IPS DF 19.7 (cell line): ENCODE data around the gene MRPL54.
A peak's percentile ranks its signal among the peaks of the same experiment; 100 is the strongest.

Experiments used
- DNase-seq: peaks from one replicate; pipeline ENCODE4 v3.0.0-alpha.2; 2013; ENCODE audit warnings: low read depth, low spot score

Gene MRPL54

DNA sequence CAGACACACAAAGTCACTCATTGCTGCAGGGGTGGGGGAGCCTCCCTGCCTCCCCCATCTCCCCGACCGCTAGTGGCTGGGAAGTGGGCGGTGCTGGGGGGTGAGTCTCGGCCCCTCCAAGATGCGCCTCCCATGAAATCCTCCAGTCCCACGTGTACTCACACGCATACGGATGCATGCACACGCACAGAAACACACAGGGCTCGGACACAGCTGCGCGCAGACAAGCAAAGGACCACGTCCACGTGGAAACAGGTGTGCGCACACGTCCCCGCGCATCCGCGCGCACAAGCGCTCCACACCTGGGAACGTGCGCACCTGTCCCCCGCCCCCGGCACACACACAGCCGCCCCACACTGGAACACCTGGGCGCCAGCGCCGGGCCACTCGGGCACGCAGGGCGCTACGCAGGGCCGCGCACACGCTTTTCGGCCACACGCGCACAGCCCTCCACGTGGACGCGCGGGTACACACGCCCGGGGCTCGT is 23.0 kb downstream of the MRPL54 start:
- no peak for DNase-seq

DNA sequence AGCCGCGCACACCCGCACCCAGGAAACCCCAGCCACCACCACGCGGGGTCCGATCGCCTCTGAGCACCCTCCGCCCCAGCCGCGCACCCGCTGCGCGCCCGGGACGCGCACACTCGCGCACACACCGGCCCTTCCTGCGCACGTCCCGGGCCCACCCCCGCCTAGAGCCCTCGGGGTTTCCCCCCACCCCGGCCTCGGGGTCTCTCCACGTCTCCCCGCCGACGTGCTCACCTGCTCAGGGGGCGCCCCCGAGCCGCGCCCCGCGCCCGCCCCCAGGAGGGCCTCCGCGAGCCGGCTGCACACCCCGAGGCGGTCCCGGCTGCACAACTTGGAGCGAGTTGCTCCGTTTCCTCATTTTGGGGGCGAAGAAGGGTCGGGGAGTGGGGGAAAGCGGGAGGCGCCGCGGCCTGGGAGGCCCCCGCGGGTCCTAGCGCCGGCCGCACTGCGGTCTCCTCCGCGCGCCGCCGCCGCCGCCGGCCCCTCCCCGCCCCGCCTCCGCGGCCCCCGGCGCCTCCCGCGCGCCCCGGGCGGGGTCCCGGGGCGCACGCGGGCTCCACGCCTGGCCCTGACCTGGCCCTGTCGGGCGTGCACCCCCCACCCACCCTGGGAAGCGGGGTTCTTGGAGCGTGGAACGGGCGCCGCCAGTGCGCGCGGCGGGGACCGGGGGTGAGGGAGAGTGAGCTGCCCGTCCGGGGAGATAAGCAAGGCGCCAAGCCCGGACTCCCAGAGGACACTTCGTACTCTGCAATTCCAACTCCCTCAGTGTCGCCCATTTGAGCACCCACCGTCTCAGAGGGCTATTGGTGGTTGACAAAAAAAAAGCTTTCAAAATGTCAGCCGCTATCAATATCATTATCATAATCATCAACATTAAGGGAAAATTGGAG is 23.7 kb downstream of the MRPL54 start, which contains the start of gene MATK:
MATK (minus strand) TSS at position 444 of the 887 bp plus-strand sequence. CDS start 1,246 bp downstream, outside the sequence.
- DNase-seq, result no peak

DNA sequence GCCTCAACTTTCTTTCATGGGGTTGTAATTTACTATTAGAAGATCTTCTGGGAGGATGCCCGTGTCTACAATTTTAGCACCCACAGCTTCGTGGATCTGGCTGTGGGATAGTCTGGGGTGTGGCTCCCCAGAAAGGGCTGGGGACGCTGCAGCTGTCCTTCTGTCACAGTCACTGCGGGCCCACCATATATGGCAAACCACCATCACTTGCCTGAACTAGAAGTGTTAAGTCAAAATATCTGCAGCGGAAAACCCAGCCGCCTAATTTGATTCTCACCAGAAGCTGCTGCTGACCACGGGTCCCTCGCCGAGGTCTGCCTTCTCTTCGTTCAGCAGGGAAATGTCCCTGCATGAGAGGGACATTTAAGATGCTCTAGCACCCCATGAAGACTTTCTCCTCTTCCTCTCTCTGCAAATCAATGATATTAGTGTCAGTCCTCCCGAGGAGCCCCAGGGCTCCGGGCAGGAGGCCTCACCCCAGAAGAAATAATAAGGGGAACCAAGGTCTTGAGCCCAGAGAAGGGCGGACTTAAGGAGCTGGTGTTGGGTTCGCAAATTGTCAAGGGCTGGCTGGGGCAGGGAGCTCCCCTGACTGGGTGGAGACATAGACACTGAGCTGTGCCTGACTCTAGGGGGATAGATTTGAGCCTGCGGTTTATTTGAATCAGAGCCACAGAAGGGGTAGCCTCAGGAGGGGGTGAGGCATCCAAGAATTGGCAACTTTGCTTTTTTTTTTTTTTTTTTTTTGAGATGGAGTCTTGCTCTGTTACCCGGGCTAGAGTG is 26.7 kb downstream of the MRPL54 start:
- DNase-seq, result no peak

DNA sequence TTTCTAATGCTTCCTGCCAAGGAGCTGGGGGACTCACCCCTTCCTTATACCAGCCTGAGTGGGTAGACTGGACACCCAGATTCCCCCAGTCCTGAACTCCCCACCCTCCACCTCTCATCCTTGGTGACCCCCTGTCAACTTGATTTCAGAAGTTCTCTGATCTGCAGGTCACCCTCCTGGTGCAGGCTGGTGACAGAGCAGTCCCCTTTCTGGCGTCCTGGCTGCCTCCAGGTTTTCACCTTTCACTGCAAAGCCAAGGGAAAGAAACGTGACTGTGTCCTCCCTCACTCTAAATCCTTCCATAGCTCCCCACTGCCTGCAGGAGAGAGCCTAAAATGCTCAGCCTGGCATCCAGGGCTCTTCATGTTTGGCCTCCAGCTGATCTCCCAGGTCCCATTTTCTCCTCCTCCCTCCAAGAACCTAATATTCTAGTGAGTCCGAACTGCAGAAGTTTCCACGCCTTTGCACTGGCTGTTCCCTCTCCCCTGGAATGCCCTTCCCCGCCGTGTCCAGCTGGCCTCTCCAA is 27.8 kb downstream of the MRPL54 start:
- no peak for DNase-seq

DNA sequence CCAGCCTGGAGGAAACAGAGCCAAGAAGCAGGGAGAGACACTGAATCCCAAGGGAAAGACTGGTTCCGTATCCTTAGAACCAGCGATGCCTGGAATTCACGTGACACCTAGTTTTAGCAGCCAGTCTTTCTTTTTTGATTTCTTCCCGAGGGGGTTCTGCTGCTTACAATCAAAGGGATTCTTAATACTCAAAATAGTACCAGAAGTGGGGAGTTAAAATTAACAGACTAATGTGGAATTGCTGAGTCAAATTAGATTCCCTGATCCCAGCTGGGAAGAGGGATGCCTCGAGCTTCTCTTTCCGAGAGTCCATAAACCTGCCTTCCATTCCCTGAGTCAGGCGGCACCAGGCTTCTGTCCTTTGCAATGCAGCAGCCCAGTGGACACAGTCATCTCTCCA is 28.5 kb downstream of the MRPL54 start:
- no peak for DNase-seq

DNA sequence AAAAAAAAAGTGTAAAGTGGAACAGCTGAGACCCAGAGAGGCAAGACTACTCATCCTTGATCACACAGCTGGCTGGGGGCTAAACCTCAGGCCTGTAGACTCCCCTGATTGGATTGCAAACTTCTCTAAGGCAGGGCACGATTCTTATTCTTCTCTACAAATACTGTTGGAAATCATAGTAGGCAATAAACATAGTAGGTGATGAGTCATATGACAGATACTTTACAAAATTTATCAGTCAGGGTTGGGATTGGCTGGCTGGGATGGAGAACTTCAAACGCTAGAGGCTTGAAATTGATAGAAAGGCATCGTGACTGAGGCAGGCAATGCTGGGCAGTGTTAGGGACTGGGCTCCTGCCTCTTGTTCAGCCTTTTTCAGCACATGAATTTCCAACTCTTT is 29.6 kb downstream of the MRPL54 start:
- DNase-seq, result no peak

DNA sequence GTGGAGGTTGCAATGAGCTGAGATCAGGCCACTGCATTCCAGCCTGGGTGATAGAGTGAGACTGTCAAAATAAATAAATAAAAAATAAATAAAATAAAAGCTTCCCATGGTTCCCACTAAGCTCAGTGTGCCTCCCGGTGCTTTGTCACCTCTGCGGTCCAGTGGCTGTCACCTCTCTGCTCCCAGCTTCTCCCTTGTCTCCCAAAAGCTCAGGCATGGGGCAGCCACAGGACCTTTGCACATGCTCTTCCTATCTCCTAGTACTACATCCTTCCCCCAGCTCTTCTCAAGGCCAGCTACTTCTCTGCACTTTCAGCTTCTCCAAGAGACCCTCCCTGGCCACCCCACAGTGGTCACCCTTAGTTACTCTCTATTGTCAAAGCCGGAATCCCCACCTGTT is 31.3 kb downstream of the MRPL54 start:
- DNase-seq, result no peak

DNA sequence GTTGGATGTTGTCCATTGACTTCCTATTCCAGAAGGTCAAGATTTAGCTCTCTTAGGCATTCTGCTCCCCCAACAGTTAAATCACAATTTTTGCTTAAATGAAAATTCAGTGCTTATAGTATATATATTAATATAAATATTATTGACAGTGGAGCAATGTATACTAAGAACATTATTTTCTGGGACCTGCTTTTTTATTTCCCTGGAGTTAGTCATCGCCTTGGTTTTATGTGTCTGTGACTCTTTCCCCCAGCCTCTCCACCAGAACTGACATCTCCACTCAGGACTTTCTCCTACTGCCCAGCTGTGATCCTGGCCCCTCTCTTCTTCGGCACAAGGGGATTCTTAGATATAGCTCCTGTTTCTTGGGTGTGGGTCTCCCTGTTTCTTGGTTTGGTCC is 33.9 kb downstream of the MRPL54 start:
- DNase-seq, result no peak

DNA sequence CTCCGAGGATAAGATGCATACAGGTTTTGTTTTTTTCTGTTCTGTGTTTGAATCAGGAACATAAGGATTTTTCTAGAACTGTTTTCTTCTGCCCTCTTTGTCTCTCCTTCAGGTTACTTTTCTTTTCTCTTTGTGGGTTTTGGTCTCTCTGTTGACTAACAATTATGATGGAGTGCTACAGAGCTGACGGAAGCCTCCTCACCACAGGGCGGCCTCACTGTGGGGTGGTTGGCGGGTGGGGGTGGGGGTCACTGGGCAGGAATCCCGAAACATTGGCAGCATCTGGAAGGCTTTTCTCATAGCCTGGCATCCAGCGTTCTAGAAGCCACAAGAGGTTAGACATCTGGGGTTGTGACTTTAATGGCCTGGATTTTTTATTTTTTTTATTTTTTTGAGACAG is 35.7 kb downstream of the MRPL54 start:
- DNase-seq, result no peak

DNA sequence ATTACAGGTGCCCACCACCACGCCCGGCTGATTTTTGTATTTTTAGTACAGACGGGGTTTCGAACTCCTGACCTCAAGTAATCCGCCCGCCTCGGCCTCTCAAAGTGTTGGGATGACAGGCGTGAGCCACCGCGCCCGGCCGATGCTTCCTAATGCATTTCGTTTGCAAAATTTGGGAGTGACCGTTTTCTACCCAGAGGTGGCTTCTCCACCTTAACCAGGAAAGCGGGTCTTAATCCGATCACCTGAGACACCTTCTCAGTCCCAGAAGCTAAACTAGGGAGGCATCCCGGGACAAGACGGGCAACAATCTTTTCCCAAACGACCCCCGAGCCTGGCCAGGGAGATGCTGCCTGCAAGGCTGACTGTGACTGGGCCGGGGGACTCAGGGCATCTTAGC is 38.5 kb downstream of the MRPL54 start:
- DNase-seq, result no peak

DNA sequence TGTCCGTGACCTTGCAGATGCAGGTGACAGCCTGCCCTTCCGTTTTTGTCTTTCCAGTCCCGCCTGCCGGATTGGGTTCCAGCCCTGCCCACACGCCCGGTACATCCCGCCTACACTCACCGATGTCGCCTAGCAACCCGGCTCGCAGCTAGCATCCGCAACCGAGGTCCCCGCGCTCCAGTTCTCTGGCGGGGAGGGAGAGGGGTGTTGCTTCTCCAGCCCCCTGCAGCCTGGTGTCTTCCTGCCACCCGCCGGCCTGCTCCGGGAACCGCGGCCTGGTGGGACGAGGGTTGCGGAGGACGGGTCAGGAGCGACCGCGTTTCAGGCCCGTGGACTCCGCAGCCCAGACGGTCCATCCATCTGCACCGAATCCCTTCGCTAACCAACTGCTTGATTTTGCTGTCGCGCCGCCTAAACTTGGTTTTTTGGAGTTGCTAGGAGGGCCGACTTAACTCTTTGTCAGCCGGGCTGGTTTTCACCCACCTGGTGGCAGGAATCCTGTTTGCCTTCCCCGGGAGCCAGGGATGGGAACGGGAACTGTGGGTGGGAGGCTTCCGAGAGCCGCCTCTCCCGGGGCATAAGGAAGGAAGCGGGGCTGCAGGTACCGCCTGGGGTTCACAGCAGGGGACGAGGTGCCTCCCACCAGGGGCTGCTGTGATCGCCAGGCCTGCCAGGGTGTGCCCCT is 39.1 kb downstream of the MRPL54 start:
- DNase-seq, result peak; percentile 28

DNA sequence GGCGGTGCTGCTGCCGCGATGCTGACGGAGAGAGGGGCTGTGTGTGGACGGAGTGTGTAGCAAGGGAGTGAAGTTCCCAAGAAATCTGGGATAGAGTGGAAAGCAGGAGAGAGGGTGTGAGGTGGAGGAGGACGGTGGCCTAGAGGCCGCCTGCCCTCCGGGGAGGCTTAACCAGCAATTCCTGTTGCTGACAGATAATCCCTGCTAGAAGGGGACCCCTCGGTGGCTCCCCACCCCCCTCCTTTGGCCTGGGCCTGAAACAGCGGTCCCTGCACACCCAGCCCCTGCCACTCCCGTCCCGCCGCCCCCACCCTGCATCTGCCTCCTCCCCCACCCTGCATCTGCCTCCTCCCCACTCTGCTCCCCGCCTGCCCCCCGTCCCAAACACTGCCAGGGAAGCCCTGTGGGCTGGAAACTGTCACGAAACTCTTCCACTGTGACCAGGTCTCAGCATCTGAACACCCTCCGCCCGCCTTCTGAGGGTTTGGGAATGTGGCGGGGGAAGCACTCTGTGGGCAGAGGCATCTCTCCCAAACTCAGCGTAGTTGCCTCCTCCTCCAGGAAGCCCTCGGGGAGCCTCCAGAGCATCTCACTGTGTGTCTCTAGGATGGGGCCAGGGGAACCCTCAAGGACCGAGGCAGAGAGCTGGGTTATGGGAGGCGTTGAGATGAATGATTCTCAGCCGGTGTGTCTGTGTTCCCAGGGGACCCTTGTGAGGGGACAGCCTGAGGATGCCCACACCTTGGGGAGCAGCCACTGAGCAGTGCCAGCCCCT is 40.8 kb downstream of the MRPL54 start:
- no peak for DNase-seq

DNA sequence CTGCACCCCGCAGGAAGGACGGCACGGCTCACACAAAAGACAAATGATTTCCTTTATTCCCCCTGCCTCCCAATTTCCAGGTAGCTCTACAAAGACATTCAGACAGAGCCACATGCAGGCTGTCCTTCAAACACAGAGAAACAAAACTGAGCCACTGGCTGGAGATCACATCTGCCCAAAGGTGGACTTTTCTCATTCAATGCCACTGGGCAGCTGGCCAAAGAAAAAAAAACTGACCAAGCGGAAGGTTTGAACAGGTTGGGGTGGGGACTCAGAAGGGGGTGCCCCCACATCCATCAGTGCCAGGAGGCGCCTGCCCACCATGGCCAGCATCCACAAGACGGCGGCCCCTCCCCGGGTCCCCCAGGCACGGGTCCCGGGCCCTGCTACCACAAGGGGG is 41.5 kb downstream of the MRPL54 start:
- no peak for DNase-seq

DNA sequence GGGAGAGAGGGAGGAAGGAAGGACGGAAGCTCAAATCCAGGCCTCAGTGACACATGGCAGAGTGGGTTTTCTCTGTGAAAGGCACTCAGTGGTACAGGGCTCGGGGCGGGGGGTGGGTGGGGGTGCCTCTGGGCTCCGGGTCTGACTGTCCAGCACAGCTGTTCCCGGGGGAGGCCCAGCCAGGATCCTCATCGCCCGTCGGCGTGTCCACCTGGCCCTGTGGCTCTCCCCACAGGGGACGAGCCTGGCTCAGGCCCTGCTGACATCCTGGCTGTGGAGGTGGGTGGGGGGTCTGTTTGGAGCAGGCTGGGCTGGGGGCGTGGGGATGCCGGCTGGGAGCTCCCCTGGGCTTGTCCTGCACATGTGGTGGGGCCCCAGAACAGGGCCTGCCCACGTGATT is 41.9 kb downstream of the MRPL54 start:
- DNase-seq, result no peak

DNA sequence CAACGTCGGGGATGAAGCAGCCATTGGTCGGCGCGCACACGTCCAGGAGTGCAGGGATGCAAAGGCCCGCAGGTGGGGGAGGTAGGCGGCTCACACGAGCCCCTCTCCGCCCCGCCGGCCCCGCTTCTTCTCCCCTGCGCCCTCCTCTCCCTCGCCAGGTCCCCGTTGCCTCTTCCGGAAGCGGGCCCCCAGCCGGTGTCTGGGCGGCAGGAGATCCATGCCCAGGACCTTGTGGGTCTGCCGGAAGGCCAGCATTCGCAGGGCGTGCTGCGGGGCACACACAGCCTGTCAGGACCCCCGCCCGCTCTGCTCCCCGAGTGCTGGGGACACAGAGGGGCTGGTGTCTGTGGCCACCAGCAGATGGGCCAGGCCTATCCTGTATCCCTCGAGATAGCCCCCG is 43.4 kb downstream of the MRPL54 start:
- no peak for DNase-seq

DNA sequence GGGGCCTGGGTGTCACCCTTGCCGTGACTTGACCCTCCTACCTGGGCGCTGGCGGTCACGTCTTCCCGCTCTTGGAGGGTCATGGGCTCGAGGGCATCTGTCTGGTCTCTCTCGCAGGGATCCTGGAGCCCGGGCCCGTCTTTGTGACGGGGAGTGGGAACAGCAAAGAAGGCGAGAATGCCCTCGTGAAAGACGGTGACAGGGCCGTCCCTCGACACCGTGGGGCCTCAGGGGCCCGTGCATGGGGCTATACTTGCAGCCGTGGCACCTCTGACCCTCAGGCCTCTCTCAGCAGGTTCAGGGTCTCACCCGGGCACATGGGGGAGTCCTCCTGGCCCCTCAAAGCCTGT is 44.6 kb downstream of the MRPL54 start:
- no peak for DNase-seq

DNA sequence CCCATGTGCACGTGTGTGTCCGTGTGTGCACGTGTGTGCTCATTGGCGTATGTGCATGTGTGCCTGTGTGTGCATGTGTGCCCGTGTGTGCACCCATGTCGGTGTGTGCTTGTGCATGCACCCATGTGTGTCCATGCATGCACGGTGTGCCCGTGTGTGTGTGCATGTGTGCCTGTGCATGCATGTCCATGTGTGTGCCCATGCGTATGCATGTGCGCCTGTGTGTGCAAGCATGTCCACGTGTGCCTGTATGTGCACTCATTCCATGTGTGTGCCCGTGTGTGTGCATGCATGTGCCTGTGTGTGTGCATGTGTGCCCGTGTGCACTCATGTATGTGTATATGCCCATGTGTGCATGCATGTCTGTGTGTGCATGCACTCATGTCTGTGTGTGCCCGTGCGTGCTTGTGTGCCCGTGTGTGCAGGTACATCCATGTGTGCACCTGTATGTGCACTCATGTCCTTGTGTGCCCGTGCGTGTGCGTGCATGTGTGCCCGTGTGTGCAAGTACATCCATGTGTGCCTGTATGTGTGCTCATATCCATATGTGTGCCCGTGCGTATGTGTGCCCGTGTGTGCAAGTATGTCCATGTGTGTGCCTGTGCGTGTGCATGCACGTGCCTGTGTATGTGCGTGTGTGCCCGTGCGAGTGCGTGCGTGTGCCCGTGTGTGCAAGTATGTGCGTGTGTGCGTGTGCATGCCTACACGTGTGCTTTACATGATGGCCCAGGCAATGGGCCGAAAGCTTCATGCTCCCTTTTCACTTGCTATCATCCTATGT is 45.3 kb downstream of the MRPL54 start:
- DNase-seq, result no peak

DNA sequence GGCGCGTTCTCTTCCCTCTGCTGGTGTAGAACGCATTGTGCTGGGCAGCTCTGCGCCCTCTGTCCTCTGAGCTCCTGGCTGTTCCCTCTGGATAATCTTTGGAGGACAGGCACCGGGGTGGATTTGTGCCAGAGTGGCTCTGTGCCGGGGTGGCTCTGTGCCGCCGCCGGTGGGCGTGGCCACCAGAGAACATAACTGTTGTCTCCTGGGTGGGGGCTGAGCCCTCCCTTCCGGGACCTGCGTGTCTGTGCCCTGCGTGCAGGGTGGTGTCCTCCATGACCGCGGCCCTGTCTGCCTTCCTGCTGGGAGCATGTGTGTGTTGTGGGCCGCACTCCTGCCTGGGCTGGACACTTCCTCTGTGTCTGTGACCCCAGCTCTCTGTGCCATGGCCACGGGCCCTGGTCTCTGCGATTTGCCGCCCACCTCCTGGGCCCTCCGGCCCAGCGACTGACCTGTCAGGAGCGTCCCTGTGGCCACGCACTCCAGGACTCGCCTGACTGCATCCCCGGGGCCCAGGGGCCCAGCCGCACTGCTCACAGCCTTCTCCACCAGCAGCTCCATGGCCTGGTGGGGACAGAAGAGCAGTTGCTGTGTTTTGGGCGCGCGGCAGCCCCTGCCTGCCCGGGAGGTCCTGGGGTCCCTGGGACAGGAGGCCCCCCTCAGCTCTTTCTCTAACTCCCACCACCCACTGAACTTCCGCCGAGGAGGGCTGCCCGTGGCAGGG is 46.1 kb downstream of the MRPL54 start:
- no peak for DNase-seq

DNA sequence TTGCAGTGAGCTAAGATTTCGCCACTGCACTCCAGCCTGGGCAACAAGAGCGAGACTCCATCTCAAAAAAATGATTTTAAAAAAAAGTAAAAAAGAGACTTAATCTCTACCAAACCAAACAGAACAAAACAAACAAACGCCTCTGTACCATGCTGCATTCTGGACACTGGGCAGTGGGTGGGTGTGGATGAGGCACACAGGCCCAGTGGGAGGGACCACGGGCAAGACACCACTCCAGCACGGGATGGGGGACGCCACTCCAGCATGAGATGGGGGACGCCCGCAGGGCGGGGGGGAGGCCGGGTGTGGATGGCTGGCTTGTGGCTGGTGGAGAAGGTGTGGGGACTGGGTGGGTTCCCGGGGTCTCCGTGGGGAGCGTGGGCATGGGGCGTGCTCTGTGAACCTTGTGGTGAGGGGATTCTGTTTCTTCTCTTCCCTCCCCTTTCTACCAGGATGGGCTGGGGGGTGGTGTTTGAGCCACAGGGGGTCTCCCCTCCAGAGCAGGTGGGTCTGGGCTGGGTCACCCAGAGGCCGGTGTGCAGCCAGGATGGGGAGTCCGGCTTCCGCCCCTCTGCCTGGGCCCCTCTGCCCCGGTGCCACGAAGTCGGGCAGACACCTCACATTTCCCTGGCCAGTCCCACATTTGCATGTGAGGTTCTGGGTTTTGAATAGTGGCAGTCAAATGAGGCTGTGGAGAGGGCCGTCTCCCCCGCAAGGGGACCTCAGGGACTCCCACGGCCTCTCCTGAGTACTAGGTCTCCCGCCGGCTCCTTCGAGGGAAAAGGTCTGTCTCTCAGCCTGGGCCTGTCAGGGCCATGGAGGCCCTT is 47.6 kb downstream of the MRPL54 start:
- DNase-seq, result no peak
